ENCODE data around the gene COX20. TPM values are rescaled to one million over a fixed set of nuclear protein-coding genes. Genes with fewer than 3 reads are reported as not detected.
A peak's percentile ranks its signal among the peaks of the same experiment; 100 is the strongest.

The COX20 gene
- total RNA-seq, 1 experiment from 2014 or later: 40.7 TPM

DNA sequence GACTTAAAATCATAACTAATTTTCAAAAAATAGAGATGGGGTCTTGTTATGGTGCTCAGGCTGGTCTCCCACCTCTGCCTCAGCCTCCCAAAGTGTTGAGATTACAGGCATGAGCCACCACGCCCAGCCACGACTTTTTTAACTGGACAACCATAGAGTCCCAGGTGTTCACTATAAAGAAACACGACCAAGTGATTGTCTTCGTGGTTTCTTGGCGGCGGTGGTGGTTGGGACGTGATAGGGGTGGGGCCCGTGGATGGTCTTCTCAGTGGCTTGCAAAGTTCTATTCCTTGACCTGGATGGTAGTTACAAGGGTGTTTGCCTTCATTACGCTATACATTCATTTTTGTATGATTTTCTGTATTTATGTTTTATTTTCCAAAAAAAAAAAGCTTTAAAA is 34.6 kb upstream of the COX20 start:
- Histone ChIP-seq H3K4me3 (no peak overlapping the region), H3K4me1 (replicated peaks; ENCODE audit: insufficient read depth) (no peaks in the 10 kb centered on the region), H3K27ac (no peak overlapping the region), H3K36me3 (ENCODE audit: low read depth) (no peaks in the 10 kb centered on the region), H3K9me3 (ENCODE audit: insufficient read depth, low read depth) (no peaks in the 10 kb centered on the region), H3K27me3 (ENCODE audit: insufficient read depth, low read depth) (no peaks in the 10 kb centered on the region), H3K4me2 (no peak overlapping the region), H4K20me1 (ENCODE audit: insufficient read depth) (no peaks in the 10 kb centered on the region), H2AFZ (no peak overlapping the region), H3K9me2 (ENCODE audit: insufficient read depth) (no peaks in the 10 kb centered on the region), H3F3A (ENCODE audit: insufficient read depth, low read depth) (no peaks in the 10 kb centered on the region), H3K79me2 (ENCODE audit: low read depth) (no peaks in the 10 kb centered on the region)
- DNase-seq: no peak
- ChIA-PET POLR2A (ENCODE audit: unreplicated experiment) (interaction anchor here (0.6 kb wide), 1 partner anchor 241 kb away, joined by 6 read pairs; no protein-coding TSS in a partner anchor), CTCF (interaction anchor here (0.7 to 1.4 kb wide), 3 partner anchors 65 to 247 kb away, joined by 3 to 10 read pairs (median 9); no protein-coding TSS in a partner anchor)
- TF ChIP-seq CTCF (conservative IDR thresholded peaks at IDR 0.05): no peak
- TF ChIP-seq EZH2 (IDR thresholded peaks at IDR 0.05; ENCODE audit: low read depth): no peak
- no TSS peak for BruUV-seq (replicated peaks)
- intact Hi-C loops (cut with micrococcal nuclease; ENCODE audit: unreplicated experiment): loop anchor here (1.0 to 2.0 kb wide), 2 partner anchors 34 to 241 kb away; partner anchors contain the start of gene COX20

DNA sequence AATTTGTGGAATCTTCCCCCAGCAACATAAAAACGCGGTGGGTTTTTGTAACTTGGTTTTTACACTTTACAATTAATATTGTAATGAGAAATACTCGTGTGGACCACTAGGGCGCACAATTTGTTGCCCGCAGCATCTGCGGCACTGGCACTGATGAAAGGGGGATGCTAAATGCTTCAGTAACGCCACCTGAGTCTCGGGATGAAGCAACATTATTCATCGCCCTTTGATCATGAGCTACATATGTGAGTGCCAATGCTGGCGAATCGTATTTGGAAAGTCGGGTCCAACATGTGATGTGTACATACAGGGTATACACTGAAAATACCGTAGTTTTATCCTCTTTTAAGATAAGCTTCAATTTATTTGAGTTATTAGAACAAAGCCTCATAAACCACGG is 34.2 kb upstream of the COX20 start:
- CTCF ChIA-PET: interaction anchor here (0.6 to 1.4 kb wide), 6 partner anchors 34 to 712 kb away, joined by 3 to 10 read pairs (median 4); partner anchors contain the start of gene COX20
- no peak overlapping the region for H2AFZ ChIP-seq
- intact Hi-C loops (cut with micrococcal nuclease; ENCODE audit: unreplicated experiment): loop anchor here (1.0 to 2.0 kb wide), 2 partner anchors 34 to 241 kb away; partner anchors contain the start of gene COX20

GRCh38 chr1:244802041-244802440 is 33.4 kb upstream of the COX20 start:
- H2AFZ ChIP-seq: no peak overlapping the region
- ChIA-PET POLR2A (ENCODE audit: unreplicated experiment) (no interaction called here), CTCF (interaction anchor here (0.6 to 1.4 kb wide), 6 partner anchors 34 to 241 kb away, joined by 3 to 9 read pairs (median 4); partner anchors contain the start of gene COX20)
- H4K20me1 ChIP-seq (ENCODE audit: insufficient read depth): no peaks in the 10 kb centered on the region
- intact Hi-C loops (cut with micrococcal nuclease; ENCODE audit: unreplicated experiment): no loop called here
- DNase-seq: no peak
- H3K4me1 ChIP-seq (replicated peaks; ENCODE audit: insufficient read depth): no peaks in the 10 kb centered on the region
- BruUV-seq (replicated peaks): no TSS peak
- no peaks in the 10 kb centered on the region for H3K79me2 ChIP-seq (ENCODE audit: low read depth)
- H3K4me3 ChIP-seq: no peak overlapping the region
- no peaks in the 10 kb centered on the region for H3F3A ChIP-seq (ENCODE audit: insufficient read depth, low read depth)
- no peaks in the 10 kb centered on the region for H3K9me2 ChIP-seq (ENCODE audit: insufficient read depth)
- no peaks in the 10 kb centered on the region for H3K27me3 ChIP-seq (ENCODE audit: insufficient read depth, low read depth)
- H3K27ac ChIP-seq: no peak overlapping the region
- H3K36me3 ChIP-seq (ENCODE audit: low read depth): no peaks in the 10 kb centered on the region
- TF ChIP-seq CTCF (conservative IDR thresholded peaks at IDR 0.05): no peak
- TF ChIP-seq EZH2 (IDR thresholded peaks at IDR 0.05; ENCODE audit: low read depth): no peak
- no peak overlapping the region for H3K4me2 ChIP-seq
- no peaks in the 10 kb centered on the region for H3K9me3 ChIP-seq (ENCODE audit: insufficient read depth, low read depth)

More for the DNA sequence above, 34.2 kb upstream of the COX20 start:
- no peaks in the 10 kb centered on the region for H3K9me2 ChIP-seq (ENCODE audit: insufficient read depth)
- no peaks in the 10 kb centered on the region for H4K20me1 ChIP-seq (ENCODE audit: insufficient read depth)
- peak overlapping the region; percentile 35; the same call in 1 of the 2 replicates for H3K4me2 ChIP-seq
- H3K79me2 ChIP-seq (ENCODE audit: low read depth): no peaks in the 10 kb centered on the region
- no peak overlapping the region for H3K27ac ChIP-seq
- TF ChIP-seq CTCF (conservative IDR thresholded peaks at IDR 0.05): peak; percentile 76
- no peak for TF ChIP-seq EZH2 (IDR thresholded peaks at IDR 0.05; ENCODE audit: low read depth)
- POLR2A ChIA-PET (ENCODE audit: unreplicated experiment): interaction anchor here (0.6 kb wide), 1 partner anchor 129 kb away, joined by 6 read pairs; no protein-coding TSS in a partner anchor
- BruUV-seq (replicated peaks): no TSS peak
- H3K36me3 ChIP-seq (ENCODE audit: low read depth): no peaks in the 10 kb centered on the region
- H3K4me3 ChIP-seq: no peak overlapping the region
- no peaks in the 10 kb centered on the region for H3K4me1 ChIP-seq (replicated peaks; ENCODE audit: insufficient read depth)
- H3K9me3 ChIP-seq (ENCODE audit: insufficient read depth, low read depth): no peaks in the 10 kb centered on the region
- H3F3A ChIP-seq (ENCODE audit: insufficient read depth, low read depth): no peaks in the 10 kb centered on the region
- no peaks in the 10 kb centered on the region for H3K27me3 ChIP-seq (ENCODE audit: insufficient read depth, low read depth)
- DNase-seq: peak in 1 of 2 experiments; percentile 10

Data from PC-9 (cell line).